H1 (cell line): ENCODE results near the gene CCDC197.

ENCODE experiments used
- TBP ChIP-seq: IDR thresholded peaks from 2 replicates; pipeline ENCODE4 v1.6.1; 2011; ENCODE audit warnings: low read depth, low read length, improper control_type of control experiment
- TF ChIP-seq, protein P1 (sequence below): IDR thresholded peaks from 2 replicates; pipeline ENCODE4 v1.6.1; 2011; ENCODE audit warnings: low read depth, mild to moderate bottlenecking, low read length; ENCODE audit not compliant: insufficient read depth

DNA sequence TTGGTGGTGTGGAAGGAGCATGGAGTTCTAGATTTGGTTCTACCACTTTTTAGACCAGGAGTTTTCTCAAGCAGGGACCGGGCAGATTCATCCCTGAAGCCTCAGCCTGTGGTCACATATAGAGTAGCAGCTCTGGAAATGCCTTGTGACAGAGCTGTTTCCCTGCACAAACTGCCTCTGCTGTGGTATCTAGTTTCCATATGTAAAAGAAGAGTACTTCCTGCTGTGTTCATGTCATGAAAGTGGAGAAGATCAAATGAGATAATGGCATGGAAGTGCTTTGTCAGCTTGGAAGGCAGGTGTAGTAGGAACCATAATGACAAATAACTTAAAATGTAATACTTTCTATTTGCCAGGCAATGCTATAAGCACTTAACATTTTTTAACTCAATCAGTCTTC is 55.1 kb downstream of the CCDC197 start:
- TF ChIP-seq, protein P1, sequence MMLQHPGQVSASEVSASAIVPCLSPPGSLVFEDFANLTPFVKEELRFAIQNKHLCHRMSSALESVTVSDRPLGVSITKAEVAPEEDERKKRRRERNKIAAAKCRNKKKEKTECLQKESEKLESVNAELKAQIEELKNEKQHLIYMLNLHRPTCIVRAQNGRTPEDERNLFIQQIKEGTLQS: no peak
- no peak for TF ChIP-seq TBP
